ENCODE results near the gene MICU1. TPM values are rescaled to one million over a fixed set of nuclear protein-coding genes. Genes with fewer than 3 reads are reported as not detected.
A peak's percentile ranks its signal among the peaks of the same experiment; 100 is the strongest.

The MICU1 gene
- total RNA-seq, 1 experiment from 2014 or later = 39.4 TPM

DNA sequence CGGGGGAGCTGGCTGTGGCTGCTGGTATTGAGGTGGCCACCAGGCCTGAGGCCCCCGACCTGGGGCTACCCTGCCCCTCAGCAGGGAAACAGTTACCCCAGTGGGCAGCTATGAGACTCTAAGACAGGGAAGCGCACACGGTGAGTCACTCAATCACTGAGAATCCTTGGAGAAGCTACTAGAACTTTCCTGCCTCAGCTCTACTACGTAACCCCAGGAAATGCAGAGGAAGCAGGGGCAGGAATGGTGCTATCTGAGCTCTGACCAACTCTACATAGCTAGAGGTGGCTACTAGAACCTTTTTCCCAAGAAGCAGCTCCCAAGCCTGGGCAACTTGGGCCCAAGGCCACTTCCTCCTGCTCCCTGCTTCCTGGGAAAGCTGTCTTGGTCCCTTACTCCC, 283.0 kb downstream of the MICU1 start (continued):
- no peak for TF ChIP-seq CEBPB (IDR thresholded peaks at IDR 0.05; ENCODE audit: low read depth)
- TF ChIP-seq ZNF274 (IDR thresholded peaks at IDR 0.05; ENCODE audit: low read depth, low read length) = no peak
- TF ChIP-seq, protein P1, sequence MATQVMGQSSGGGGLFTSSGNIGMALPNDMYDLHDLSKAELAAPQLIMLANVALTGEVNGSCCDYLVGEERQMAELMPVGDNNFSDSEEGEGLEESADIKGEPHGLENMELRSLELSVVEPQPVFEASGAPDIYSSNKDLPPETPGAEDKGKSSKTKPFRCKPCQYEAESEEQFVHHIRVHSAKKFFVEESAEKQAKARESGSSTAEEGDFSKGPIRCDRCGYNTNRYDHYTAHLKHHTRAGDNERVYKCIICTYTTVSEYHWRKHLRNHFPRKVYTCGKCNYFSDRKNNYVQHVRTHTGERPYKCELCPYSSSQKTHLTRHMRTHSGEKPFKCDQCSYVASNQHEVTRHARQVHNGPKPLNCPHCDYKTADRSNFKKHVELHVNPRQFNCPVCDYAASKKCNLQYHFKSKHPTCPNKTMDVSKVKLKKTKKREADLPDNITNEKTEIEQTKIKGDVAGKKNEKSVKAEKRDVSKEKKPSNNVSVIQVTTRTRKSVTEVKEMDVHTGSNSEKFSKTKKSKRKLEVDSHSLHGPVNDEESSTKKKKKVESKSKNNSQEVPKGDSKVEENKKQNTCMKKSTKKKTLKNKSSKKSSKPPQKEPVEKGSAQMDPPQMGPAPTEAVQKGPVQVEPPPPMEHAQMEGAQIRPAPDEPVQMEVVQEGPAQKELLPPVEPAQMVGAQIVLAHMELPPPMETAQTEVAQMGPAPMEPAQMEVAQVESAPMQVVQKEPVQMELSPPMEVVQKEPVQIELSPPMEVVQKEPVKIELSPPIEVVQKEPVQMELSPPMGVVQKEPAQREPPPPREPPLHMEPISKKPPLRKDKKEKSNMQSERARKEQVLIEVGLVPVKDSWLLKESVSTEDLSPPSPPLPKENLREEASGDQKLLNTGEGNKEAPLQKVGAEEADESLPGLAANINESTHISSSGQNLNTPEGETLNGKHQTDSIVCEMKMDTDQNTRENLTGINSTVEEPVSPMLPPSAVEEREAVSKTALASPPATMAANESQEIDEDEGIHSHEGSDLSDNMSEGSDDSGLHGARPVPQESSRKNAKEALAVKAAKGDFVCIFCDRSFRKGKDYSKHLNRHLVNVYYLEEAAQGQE (IDR thresholded peaks at IDR 0.05; ENCODE audit: low read depth) = no peak

DNA sequence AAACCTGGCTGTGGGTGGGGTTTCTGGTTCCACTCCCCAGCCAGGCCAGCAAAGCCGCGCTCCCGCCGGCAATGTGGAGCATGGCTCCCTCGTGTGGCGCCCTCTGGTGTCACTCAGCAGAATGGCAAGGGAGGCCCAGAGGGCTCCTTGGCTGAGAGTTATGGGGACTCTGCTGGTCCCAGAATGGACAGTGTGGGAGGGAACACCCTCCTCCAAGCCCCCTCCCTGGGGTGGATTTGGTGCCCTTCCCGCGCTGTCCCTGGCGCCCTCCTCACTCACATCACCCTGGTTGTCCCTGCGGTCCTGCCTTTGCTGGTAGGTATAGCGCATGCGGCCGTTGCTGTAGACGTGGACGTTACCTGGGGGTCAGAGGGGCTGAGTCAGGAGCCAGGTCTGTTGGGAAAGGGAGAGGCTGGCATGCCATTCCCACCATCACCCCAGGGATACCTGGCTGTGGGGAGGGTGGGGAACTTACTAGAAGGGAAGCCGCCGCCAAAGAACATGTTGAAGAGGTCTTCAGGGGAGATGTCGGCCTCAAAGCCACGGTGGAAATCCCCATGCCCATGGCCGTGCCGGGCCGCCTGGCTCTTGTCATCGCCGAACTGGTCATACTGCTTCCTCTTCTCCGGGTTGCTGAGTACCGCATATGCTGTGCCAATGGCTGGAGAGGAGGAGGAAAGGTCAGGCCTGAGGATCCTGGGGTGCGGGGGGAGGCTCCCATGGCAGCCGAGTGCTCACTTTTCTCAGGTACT, 285.2 kb downstream of the MICU1 start:
- no peak for DNase-seq (ENCODE audit: low read depth, low spot score)
- CTCF ChIA-PET = interaction anchor here (0.7 to 1.8 kb wide), 14 partner anchors 9 to 494 kb away, joined by 3 to 15 read pairs (median 4); partner anchors contain the start of genes ANAPC16 and ASCC1

More for the DNA sequence above, 285.2 kb downstream of the MICU1 start:
- Histone ChIP-seq H3K4me1 (ENCODE audit: control insufficient read depth in 1 of 2, insufficient read depth in 2 of 2, low read length in 2 of 2) (peaks cover 5 to 15% of the 10 kb centered on the region in 2 experiments; a peak in 3 of 4 replicates), H3K9me2 (ENCODE audit: insufficient read depth) (no peaks in the 10 kb centered on the region), H3K9me3 (ENCODE audit: control insufficient read depth in 1 of 2, insufficient read depth in 1 of 2, low read depth in 1 of 2, low read length in 2 of 2) (no peaks in the 10 kb centered on the region), H3K4me2 (ENCODE audit: low read length) (peak overlapping the region; percentile 34; the same call in 1 of the 2 replicates), H3K36me3 (ENCODE audit: control insufficient read depth in 1 of 2, insufficient read depth in 2 of 2, low read length in 2 of 2) (peaks cover 7 to 13% of the 10 kb centered on the region in 2 experiments; a peak in 3 of 4 replicates), H3K9ac (ENCODE audit: low read length) (peak overlapping the region; percentile 34; the same call in 1 of the 2 replicates), H3K4me3 (replicated peaks in 1 of 2; ENCODE audit: low read depth in 1 of 2, low read length in 2 of 2) (no peak overlapping the region), H3K79me2 (ENCODE audit: insufficient read depth, low read length) (no peaks in the 10 kb centered on the region), H3K27me3 (ENCODE audit: insufficient read depth, low read length) (no peaks in the 10 kb centered on the region), H4K20me1 (ENCODE audit: insufficient read depth) (no peaks in the 10 kb centered on the region), H3K27ac (ENCODE audit: low read depth, low read length) (no peak overlapping the region), H2AFZ (ENCODE audit: low read depth, low read length, poor library complexity, severe bottlenecking) (no peak overlapping the region)
- intact Hi-C loops (cut with micrococcal nuclease) = no loop called here
- ATAC-seq = peak; percentile 83
- TF ChIP-seq RAD21 (IDR thresholded peaks at IDR 0.05; ENCODE audit: low read depth) (peak; percentile 83), CEBPB (IDR thresholded peaks at IDR 0.05; ENCODE audit: low read depth) (no peak), ZFX (IDR thresholded peaks at IDR 0.05) (no peak)
- TF ChIP-seq, protein P2, sequence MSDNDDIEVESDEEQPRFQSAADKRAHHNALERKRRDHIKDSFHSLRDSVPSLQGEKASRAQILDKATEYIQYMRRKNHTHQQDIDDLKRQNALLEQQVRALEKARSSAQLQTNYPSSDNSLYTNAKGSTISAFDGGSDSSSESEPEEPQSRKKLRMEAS (IDR thresholded peaks at IDR 0.05) = peak; percentile 42; the same call in 1 of the 2 replicates
- TF ChIP-seq, protein P3, sequence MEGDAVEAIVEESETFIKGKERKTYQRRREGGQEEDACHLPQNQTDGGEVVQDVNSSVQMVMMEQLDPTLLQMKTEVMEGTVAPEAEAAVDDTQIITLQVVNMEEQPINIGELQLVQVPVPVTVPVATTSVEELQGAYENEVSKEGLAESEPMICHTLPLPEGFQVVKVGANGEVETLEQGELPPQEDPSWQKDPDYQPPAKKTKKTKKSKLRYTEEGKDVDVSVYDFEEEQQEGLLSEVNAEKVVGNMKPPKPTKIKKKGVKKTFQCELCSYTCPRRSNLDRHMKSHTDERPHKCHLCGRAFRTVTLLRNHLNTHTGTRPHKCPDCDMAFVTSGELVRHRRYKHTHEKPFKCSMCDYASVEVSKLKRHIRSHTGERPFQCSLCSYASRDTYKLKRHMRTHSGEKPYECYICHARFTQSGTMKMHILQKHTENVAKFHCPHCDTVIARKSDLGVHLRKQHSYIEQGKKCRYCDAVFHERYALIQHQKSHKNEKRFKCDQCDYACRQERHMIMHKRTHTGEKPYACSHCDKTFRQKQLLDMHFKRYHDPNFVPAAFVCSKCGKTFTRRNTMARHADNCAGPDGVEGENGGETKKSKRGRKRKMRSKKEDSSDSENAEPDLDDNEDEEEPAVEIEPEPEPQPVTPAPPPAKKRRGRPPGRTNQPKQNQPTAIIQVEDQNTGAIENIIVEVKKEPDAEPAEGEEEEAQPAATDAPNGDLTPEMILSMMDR (IDR thresholded peaks at IDR 0.05 in 2 of 3, conservative IDR thresholded peaks at IDR 0.05 in 1 of 3; ENCODE audit: borderline replicate concordance in 1 of 3, insufficient read depth in 1 of 3, low read depth in 2 of 3, low read length in 2 of 3) = peak; percentile 88 to 96 (median 94)
- POLR2A ChIA-PET = interaction anchor here (0.7 to 1.0 kb wide), 2 partner anchors 9 to 119 kb away, joined by 3 to 5 read pairs; no protein-coding TSS in a partner anchor
- no TSS peak for BruUV-seq (replicated peaks)
- RAD21 ChIA-PET (ENCODE audit: low non-redundant PET in 1 of 2, low total read pairs in 2 of 2, uncharacterized antibody in 2 of 2, unreplicated experiment in 2 of 2) = no interaction called here

All from HCT116 (cell line).